ENCODE data around the gene DACH1. TPM values are rescaled to one million over a fixed set of nuclear protein-coding genes. Genes with fewer than 3 reads are reported as not detected.

Gene DACH1
- total RNA-seq, 3 donors from 2014 or later = 0.05 to 0.08 TPM; not detected in 1

DNA sequence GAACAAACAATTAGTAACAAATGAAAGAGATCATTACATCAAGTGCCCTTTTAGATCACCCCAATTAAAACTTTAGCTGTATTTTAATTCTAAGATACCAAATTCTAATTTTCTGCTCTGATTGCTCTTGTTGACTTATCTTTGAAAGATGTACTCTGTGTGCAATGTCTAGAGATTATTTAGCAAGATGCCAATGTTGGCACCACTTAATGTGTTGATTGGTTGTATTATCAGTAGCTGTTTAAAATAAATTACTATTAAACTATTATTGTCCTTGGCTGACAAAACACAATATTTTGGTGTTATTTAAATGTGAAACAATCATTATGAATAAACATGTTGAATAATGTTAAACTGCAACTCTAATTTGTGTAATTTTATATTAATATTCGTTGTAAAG lies 386.0 kb downstream of the DACH1 start:
- no peaks in the 10 kb centered on the region for H3K9me3 Mint-ChIP-seq
- no peaks in the 10 kb centered on the region for H3K4me1 Mint-ChIP-seq (ENCODE audit: low read depth)
- no peak overlapping the region for H3K4me3 Mint-ChIP-seq
- no peaks in the 10 kb centered on the region for H3K36me3 Mint-ChIP-seq (ENCODE audit: insufficient read depth)
- DNase-seq (no peak), ATAC-seq (no peak)
- no peaks in the 10 kb centered on the region for H3K27me3 Mint-ChIP-seq (ENCODE audit: low read depth)

DNA sequence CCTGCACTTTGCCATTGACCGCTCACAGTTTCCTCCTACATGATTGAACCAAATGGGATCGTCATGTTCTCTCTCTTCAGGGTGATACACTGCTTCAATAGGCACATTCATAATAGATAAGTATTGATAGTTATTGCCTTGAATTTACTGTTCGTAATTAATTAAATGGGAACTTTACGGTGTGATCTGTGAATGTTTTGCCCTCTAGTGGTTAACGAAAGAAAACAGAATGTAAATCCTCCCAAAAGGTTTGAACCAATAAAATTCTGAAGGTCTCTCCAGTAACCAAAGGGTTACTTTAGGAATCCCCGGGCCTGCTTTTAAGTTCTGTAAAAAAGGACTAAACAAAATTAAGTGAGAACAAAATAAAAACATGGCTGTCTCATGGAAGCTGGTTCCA lies 389.3 kb downstream of the DACH1 start:
- Mint-ChIP-seq H3K4me1 (ENCODE audit: low read depth) (no peaks in the 10 kb centered on the region), H3K36me3 (ENCODE audit: insufficient read depth) (no peaks in the 10 kb centered on the region), H3K4me3 (no peak overlapping the region), H3K9me3 (no peaks in the 10 kb centered on the region), H3K27me3 (ENCODE audit: low read depth) (no peaks in the 10 kb centered on the region)
- no peak for ATAC-seq
- no peak for DNase-seq

- Mint-ChIP-seq H3K4me1 (ENCODE audit: low read depth) (no peaks in the 10 kb centered on the region), H3K27me3 (ENCODE audit: low read depth) (no peaks in the 10 kb centered on the region), H3K9me3 (no peaks in the 10 kb centered on the region), H3K36me3 (ENCODE audit: insufficient read depth) (no peaks in the 10 kb centered on the region), H3K4me3 (no peak overlapping the region)
- ATAC-seq = no peak
- DNase-seq = no peak
Observed at GRCh38 chr13:71474936-71475335, 392.1 kb downstream of the DACH1 start.

GRCh38 chr13:71469626-71470025 lies 397.4 kb downstream of the DACH1 start:
- Mint-ChIP-seq H3K4me1 (ENCODE audit: low read depth) (no peaks in the 10 kb centered on the region), H3K9me3 (no peaks in the 10 kb centered on the region), H3K27me3 (ENCODE audit: low read depth) (no peaks in the 10 kb centered on the region), H3K36me3 (ENCODE audit: insufficient read depth) (no peaks in the 10 kb centered on the region), H3K4me3 (no peak overlapping the region)
- ATAC-seq = no peak
- DNase-seq = no peak

- H3K27me3 Mint-ChIP-seq (ENCODE audit: low read depth) = no peaks in the 10 kb centered on the region
- no peak for ATAC-seq
- H3K4me1 Mint-ChIP-seq (ENCODE audit: low read depth) = no peaks in the 10 kb centered on the region
- DNase-seq = no peak
- H3K9me3 Mint-ChIP-seq = no peaks in the 10 kb centered on the region
- H3K4me3 Mint-ChIP-seq = no peak overlapping the region
- H3K36me3 Mint-ChIP-seq (ENCODE audit: insufficient read depth) = no peaks in the 10 kb centered on the region
Observed at GRCh38 chr13:71464686-71465085, 402.3 kb downstream of the DACH1 start.

GRCh38 chr13:71461892-71462291 lies 405.1 kb downstream of the DACH1 start:
- H3K4me1 Mint-ChIP-seq (ENCODE audit: low read depth) = no peaks in the 10 kb centered on the region
- no peak overlapping the region for H3K4me3 Mint-ChIP-seq
- DNase-seq = no peak
- H3K36me3 Mint-ChIP-seq (ENCODE audit: insufficient read depth) = no peaks in the 10 kb centered on the region
- H3K27me3 Mint-ChIP-seq (ENCODE audit: low read depth) = no peaks in the 10 kb centered on the region
- no peaks in the 10 kb centered on the region for H3K9me3 Mint-ChIP-seq
- no peak for ATAC-seq

GRCh38 chr13:71460211-71460610 lies 406.8 kb downstream of the DACH1 start:
- DNase-seq (no peak), ATAC-seq (no peak)
- no peaks in the 10 kb centered on the region for H3K36me3 Mint-ChIP-seq (ENCODE audit: insufficient read depth)
- no peaks in the 10 kb centered on the region for H3K27me3 Mint-ChIP-seq (ENCODE audit: low read depth)
- H3K4me1 Mint-ChIP-seq (ENCODE audit: low read depth) = no peaks in the 10 kb centered on the region
- H3K4me3 Mint-ChIP-seq = no peak overlapping the region
- H3K9me3 Mint-ChIP-seq = peaks cover 3% of the 10 kb centered on the region

GRCh38 chr13:71459708-71460107 lies 407.3 kb downstream of the DACH1 start:
- no peaks in the 10 kb centered on the region for H3K27me3 Mint-ChIP-seq (ENCODE audit: low read depth)
- H3K4me3 Mint-ChIP-seq = no peak overlapping the region
- DNase-seq = no peak
- ATAC-seq = no peak
- H3K36me3 Mint-ChIP-seq (ENCODE audit: insufficient read depth) = no peaks in the 10 kb centered on the region
- H3K4me1 Mint-ChIP-seq (ENCODE audit: low read depth) = no peaks in the 10 kb centered on the region
- peaks cover 3% of the 10 kb centered on the region for H3K9me3 Mint-ChIP-seq

DNA sequence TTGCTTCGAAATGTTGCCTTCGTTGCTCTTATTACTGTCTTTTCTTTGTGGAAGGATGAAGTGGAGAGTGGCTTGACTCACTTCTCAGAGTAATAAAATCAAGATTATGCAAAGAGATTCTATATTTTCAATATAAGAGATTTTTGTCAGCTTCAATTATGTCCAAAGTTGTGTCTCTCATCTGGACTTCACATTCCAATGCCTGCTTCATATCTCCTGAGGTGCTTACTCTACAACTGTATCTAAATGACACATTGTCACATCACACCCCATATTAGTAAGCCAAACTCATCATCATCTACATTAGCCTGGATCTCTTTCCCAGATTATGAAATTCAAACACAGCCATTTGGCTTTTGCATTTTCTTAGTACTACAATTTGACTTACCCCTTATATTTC lies 409.4 kb downstream of the DACH1 start:
- Mint-ChIP-seq H3K4me3 (no peak overlapping the region), H3K9me3 (peaks cover 3% of the 10 kb centered on the region), H3K4me1 (ENCODE audit: low read depth) (no peaks in the 10 kb centered on the region), H3K27me3 (ENCODE audit: low read depth) (no peaks in the 10 kb centered on the region), H3K36me3 (ENCODE audit: insufficient read depth) (no peaks in the 10 kb centered on the region)
- ATAC-seq (no peak), DNase-seq (no peak)

DNA sequence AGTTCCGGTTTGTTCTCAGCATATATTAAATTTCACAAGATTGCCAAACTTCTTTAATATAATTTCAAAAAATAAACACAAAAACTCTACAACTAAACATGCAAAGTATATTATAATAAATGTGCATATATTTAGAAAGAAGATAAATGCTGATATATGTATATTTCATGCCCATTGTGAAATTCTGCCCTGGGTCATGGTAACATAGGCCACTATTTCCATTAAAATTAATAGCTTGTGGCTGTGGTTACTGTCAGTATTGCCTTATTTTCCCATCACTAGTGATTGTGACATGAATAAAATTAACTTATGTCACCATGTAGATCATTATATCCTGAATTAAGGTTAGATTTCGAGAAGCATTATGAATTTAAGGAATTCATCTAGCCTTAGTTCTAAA lies 410.9 kb downstream of the DACH1 start:
- H3K9me3 Mint-ChIP-seq = peaks cover 3% of the 10 kb centered on the region
- DNase-seq (no peak), ATAC-seq (no peak)
- H3K4me3 Mint-ChIP-seq = no peak overlapping the region
- no peaks in the 10 kb centered on the region for H3K36me3 Mint-ChIP-seq (ENCODE audit: insufficient read depth)
- no peaks in the 10 kb centered on the region for H3K27me3 Mint-ChIP-seq (ENCODE audit: low read depth)
- no peaks in the 10 kb centered on the region for H3K4me1 Mint-ChIP-seq (ENCODE audit: low read depth)

DNA sequence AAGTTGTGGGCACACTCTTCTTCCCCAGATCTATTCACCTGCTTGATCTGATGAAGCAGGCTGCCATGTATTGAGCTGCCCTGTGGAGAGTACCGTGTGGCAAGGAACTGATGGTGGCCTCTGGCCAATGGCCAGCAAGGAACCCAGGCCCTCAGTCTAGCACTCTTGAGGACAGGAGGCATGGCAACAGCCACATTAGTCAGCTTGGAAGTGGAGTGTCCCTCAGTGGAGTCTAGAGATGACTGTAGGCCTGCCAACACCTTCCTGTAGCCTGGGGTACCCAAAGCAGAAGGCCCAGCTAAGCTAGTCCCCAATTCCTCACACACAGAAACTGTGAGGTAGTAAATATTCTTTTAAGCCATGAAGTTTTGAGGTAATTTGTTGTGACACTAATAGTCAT lies 412.5 kb downstream of the DACH1 start:
- Mint-ChIP-seq H3K9me3 (peaks cover 6% of the 10 kb centered on the region), H3K4me3 (no peak overlapping the region)

DNA sequence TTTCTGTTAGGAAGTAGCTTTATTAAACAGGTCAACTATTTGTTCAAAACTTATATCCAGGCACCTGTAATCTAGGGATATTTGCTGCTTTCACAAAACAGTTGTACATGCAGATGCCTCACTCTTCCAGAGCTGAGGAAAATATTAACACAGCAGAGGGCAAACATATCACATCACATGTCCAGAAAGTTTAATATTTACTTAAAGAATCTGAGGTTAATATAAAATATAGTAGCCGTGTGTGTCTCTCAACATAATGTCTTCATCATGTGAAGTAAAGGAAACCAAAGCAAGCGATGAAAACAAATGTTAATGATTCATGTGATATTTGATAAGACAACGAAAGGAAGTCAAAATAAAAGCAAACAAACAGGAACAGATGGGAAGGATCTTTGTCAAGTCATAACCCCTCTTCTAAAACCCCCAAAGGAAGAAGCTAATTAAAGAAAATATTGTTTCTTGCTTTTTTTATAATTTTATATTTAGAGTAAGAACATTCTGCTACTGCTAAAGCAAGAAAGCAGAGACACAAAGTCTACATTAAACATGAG lies 418.8 kb downstream of the DACH1 start:
- H3K9me3 Mint-ChIP-seq = peaks cover 7% of the 10 kb centered on the region
- no peaks in the 10 kb centered on the region for H3K4me1 Mint-ChIP-seq (ENCODE audit: low read depth)
- no peaks in the 10 kb centered on the region for H3K36me3 Mint-ChIP-seq (ENCODE audit: insufficient read depth)
- H3K4me3 Mint-ChIP-seq = no peak overlapping the region
- DNase-seq (no peak), ATAC-seq (no peak)
- H3K27me3 Mint-ChIP-seq (ENCODE audit: low read depth) = no peaks in the 10 kb centered on the region

More for the DNA sequence above, 412.5 kb downstream of the DACH1 start:
- ATAC-seq (no peak), DNase-seq (no peak)
- no peaks in the 10 kb centered on the region for H3K4me1 Mint-ChIP-seq (ENCODE audit: low read depth)
- no peaks in the 10 kb centered on the region for H3K36me3 Mint-ChIP-seq (ENCODE audit: insufficient read depth)
- H3K27me3 Mint-ChIP-seq (ENCODE audit: low read depth) = no peaks in the 10 kb centered on the region

DNA sequence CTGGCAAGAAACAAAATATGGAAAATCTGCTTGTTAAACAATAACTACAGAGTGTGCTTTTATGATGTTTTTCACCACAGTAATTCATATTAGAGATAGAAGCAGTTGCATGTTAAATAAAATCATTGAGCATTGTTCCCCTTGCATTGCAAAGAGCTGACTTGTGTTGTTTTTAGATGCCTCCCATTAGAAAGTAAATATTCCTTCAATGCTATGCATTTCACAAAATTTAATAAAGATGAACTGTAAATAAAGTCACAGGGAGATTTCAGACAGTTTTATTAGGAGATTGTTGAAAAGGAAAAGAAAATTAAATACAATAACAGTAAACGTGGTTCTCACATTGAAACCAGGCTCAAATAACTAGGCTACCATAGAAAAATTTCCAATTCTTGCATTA lies 429.3 kb downstream of the DACH1 start:
- ATAC-seq (no peak), DNase-seq (no peak)
- no peak overlapping the region for H3K4me3 Mint-ChIP-seq
- no peaks in the 10 kb centered on the region for H3K27me3 Mint-ChIP-seq (ENCODE audit: low read depth)
- H3K36me3 Mint-ChIP-seq (ENCODE audit: insufficient read depth) = no peaks in the 10 kb centered on the region
- H3K9me3 Mint-ChIP-seq = no peaks in the 10 kb centered on the region
- no peaks in the 10 kb centered on the region for H3K4me1 Mint-ChIP-seq (ENCODE audit: low read depth)

DNA sequence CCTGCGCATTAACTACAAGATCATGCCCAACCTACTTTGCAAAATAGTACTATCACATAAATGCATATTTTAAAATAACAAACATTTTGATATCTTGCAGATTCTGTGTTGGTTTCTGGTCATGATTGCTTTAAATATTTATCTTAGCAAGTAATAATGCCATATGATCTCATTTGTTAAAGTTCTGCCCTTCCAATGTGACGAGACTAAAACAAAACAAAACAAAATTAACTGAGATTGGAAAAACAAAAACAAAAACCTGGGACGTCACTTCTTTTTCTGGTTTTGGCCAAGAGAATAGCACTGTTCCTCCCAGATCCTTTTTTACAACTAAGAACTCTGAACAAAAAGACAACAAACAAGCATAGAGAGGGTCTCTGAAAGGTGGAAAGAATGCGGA lies 436.3 kb downstream of the DACH1 start:
- H3K4me1 Mint-ChIP-seq (ENCODE audit: low read depth) = no peaks in the 10 kb centered on the region
- DNase-seq (no peak), ATAC-seq (no peak)
- H3K9me3 Mint-ChIP-seq = peaks cover 5% of the 10 kb centered on the region
- H3K36me3 Mint-ChIP-seq (ENCODE audit: insufficient read depth) = no peaks in the 10 kb centered on the region
- H3K4me3 Mint-ChIP-seq = no peak overlapping the region
- no peaks in the 10 kb centered on the region for H3K27me3 Mint-ChIP-seq (ENCODE audit: low read depth)

DNA sequence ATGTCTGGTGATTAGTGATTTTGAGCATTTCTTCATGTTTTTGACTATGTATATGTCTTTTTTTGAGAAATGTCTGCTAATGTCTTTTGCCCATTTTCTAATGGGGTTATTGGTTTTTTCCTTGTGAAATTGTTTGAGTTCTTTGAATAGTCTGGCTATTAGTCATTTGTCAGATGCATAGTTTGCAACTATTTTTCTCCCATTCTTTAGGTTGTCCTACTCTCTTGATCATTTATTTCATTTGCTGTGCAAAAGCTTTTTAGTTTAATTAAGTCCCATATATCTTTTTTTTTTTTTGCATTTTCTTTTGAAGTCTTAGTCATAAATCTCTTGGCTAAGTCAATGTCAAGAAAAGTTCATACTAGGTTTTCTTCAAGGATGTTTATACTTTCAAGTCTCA lies 449.8 kb downstream of the DACH1 start:
- H3K4me1 Mint-ChIP-seq (ENCODE audit: low read depth) = no peaks in the 10 kb centered on the region
- peaks cover 25% of the 10 kb centered on the region for H3K9me3 Mint-ChIP-seq
- ATAC-seq (no peak), DNase-seq (no peak)
- H3K4me3 Mint-ChIP-seq = no peak overlapping the region
- no peaks in the 10 kb centered on the region for H3K27me3 Mint-ChIP-seq (ENCODE audit: low read depth)
- H3K36me3 Mint-ChIP-seq (ENCODE audit: insufficient read depth) = no peaks in the 10 kb centered on the region

GRCh38 chr13:71412231-71412630 lies 454.8 kb downstream of the DACH1 start:
- H3K27me3 Mint-ChIP-seq (ENCODE audit: low read depth) = no peaks in the 10 kb centered on the region
- no peaks in the 10 kb centered on the region for H3K36me3 Mint-ChIP-seq (ENCODE audit: insufficient read depth)
- H3K9me3 Mint-ChIP-seq = no peaks in the 10 kb centered on the region
- no peaks in the 10 kb centered on the region for H3K4me1 Mint-ChIP-seq (ENCODE audit: low read depth)
- ATAC-seq (no peak), DNase-seq (no peak)
- no peak overlapping the region for H3K4me3 Mint-ChIP-seq
